DMS53 (cell line): Measurements from ENCODE around the gene UBD.

Experiments used
- DNase-seq: peaks from one replicate; lab custom pipeline; 2025; lab: John Stamatoyannopoulos, UW

Gene UBD

DNA sequence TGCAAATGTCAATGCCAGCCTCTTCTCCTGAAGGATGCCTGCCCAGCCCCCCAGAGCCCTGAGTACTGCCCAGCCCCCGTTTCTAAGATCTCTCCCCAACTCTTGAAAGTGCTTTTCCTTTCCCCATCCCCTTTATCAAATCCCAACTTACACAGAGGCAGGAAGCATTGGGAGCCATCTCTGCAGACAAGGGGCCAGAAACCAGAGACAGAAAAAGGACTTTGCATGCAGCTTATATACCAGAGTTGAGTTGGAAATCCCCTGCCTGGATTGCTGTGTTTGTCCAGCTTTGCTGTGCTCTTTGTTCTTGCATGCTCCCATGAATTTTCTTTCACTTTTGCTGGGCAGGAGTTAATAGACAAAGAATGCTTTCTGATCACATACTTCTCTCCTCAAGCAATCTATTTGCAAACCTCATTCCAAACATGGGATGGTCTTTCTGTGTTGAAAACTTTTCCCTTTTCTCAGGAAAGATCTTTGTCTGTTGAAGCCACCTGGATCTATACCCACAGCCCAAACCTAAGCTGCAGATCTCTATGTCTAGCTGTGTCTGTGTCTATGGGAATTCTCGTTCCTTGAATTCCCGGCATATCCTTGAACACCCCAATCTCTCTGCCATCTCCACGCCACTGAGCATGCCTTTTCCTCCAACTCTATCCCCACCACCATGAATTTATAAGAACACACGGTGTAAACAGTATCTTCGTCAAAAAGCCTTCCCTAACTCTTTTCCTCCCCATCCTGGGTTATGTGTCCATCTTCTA, at the start of gene UBD:
Gene UBD, minus strand, starts transcription at position 209 of the 764 bp plus-strand sequence. Its CDS starts 31 bp downstream, at position 178.
- DNase-seq: peak; percentile 71

DNA sequence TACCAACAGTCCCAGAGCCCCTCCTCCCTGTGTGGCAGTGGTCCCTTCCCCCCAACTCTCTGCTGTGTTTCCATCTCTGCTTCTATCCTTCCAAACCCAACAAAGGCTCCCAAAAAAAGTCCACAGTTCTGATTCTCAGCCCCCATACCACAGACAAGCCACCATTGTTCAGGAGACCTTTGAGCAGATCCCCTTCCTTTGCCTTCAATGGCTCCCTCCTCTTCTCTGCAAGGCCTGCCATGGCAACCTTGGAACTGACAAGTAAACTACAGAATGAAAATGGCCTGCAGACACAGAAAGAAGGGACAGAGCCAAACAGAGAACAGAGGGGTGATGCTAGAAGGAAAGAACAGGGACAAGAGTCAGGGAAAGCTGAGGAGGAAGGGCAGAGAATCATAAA, 48.6 kb upstream of the UBD start:
- no peak for DNase-seq

DNA sequence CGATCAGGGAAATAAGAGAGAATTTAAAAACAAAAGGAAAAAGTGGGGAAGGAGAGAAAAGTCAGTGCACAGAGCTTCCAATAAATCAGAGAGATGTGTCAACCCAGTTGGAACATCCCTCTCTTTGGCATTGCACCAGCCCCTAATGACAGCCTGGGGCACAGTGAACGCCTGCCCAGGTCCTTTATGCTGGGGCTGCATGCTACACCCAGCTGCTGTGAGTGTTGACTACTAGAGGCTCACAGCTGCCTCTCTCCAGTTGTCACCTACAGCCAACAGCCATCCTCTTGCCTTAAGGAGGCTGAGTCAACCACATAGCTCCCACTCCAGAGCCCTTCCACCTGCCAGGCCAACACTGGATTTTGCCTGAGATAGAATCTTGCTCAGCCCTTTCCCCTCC, 44.4 kb upstream of the UBD start:
- DNase-seq: peak; percentile 18

DNA sequence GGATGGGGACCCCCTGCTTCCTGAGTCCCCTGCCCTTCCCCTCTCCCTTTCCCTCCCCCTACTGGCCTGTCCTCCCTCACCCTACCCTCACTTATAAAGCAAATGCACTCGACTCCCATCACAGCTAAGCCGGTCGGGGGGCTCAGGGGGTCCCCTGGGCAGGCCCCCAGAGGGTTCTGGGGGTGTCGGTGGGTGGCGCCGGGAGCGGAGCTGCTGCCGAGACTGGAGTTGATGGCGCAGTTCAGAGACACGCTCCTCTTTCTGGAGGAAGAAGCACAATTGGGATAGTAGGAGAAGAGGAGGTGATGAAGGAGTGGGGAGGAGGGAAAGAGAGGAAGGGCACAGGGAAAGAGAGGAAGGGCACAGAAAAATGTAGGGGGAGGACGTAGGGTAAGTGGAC, 43.9 kb upstream of the UBD start:
- DNase-seq: no peak

DNA sequence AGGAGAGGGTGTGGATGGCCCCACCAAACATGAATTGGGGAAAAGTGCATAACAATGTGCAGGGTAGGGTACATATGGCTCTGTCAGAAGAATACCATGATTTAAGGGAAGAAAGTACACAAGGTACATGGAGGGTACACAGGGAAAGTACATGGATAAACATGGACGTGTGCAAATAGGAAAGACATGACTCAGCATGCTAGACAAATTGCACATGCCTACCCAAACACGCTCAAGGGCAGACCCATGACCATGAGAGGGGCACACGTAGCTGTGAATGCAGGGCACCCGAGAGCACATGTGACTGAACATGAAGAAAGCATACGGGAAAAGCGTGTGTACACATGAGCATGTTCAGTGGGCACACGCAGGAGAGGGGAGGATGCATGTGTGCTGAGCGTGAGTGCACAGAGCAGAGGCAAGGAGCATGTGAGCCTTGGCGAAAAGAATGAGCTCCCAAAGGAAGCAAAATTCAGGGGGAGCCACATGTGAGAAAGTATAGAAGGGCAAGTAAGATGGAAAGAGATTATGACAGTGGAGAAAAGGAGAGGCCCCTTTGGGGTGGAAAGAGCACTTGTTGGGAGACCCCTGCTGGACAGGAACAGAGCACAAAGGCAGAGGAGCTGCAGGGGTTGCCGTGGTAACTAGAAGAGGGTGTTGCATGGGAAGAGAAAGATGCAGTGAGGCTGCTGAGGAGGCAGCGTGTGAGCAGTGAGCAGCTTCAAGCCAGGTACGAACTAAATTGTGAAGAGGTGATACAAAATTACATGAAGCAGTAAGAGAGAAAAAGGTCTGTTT, 43.2 kb upstream of the UBD start:
- peak; percentile 45 for DNase-seq

DNA sequence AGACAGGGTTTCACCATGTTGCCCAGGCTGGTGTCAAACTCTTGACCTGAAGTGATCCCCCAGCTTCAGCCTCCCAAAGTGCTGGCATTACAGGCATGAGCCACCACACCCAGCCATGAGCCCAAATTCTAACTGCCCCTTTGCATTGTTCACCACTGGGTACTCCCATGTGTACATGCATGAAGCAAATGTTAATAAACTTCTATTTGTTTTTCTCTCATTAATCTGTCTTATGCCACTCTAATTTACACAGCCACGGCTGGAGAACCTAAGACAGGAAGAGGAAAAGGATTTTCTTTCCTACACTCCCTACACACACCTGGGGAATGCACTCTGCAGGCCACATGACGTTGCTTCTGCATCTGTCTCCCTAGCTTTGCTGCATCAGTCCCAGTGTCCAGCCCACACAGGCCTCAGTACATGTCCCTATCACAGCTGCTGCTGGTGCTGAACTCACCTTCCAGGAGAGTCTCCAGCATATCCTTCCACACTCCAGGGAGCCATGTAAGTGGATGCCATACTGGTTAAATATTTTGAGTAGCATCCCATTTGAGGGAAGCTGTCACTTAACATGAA, 38.7 kb upstream of the UBD start:
- DNase-seq: no peak

DNA sequence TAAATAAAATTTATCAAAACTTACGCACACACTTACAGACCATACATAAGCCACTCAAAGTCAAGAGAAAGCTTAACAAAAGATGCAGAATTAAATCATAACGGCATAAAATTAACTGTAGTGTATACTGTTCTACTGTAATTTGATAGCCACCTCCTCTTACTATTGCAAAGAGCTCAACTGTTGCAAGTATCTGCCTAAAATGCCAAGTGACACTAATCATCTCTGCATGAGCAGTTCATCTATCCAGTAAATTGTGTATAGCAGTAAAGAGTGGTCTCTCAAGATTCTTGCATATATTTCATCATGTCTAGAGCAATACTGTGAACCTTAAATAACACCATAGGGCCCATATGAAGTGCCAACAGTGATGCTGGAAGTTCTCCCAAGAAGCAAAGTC, 37.7 kb upstream of the UBD start:
- no peak for DNase-seq

DNA sequence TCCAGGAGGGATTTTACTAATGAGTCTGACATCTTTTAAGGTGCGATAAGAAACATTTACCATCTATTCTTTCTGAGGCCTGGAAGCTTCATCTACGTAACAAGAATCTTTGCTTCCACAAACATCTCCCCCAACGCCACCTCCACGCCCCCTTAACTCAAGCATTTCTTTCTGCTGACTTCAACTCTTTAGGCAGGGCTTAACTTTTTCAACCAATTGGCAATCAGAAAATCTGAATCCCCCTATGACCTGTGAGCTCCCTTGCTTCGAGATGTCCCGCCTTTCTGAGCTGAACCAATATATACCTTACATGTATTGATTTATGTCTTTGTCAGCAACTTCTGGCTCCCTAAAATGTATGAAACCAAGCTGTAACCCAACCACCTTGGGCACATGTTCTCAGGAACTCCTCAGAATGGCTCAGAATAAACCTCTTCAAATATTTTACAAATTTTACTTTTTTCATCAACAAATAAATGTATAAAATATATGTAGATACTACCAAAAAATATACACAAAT, 36.9 kb upstream of the UBD start:
- DNase-seq: no peak

DNA sequence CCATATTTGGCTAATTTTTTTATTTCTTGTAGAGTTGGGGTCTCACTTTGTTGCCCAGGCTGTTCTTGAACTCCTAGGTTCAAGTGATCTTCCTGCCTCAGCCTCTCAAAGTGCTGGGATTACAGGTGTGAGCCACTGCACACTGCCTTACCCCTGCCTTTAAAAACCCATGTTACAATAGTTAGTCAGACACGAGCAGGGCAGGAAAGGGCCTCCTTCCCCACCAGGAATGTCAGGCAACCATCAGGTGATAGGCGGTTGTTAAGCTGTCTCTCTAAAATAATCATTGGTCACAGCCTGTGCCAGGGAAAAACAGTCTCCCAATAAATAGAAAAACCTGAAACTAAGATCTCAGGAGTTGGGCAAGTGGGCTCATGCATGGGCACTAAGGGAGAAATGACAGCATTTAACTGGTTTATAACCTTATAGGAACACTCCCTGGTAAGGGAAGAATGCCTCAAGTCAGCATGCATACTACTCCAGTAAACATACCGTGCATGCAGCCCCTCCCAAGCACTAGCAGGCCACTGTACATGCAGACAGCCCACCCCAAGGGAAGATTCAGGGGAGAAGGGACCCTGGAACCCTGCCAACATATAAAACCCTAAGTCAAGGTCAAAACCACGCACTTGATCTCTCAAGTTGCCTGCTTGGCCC, 33.8 kb upstream of the UBD start:
- no peak for DNase-seq

DNA sequence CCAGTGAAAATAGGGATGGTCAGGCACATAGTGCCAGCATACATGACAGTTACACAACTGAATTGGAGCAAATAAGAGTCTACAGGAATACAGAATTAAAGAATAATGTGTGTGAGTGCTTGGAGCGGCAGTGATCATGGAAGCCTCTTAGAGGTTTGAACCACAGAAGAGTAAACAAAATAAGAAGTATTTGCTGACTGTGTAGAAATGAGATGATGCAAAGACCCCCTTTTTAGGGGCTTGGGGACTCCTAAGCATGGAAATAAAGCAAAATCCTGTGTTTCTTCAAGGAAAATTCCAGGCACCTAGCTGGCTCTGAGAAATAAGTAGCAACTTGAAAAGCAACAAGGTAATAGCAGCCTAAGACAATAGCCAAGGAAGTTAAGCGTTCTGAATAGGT, 32.1 kb upstream of the UBD start:
- no peak for DNase-seq

DNA sequence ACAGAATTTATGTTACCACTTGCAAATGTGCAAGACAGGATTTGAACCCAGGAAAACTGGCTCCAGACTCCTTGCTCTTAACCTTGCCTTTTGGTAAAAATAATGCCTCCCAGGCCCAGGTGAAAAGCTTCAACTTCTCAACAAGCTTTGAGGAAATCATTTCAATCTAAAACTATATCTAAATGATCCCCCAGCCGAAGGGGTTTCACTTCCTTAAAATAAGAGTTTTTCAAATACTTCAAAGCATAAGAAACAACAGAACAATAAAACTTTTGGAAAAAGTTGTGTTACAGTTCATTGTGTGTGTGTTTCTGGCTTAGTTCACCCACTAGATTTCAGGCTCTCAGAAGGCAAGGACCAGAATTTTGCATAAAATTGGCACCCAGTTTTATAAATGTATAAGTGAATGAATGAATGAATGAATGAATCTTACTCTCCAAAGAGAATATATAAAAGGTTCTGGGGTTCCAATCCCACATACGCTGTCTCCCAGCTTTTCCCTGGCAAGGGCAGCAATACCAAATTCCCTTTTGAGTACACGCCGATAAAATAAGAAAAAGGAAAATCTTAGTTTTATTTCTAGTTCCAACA, 30.8 kb upstream of the UBD start:
- DNase-seq: no peak

DNA sequence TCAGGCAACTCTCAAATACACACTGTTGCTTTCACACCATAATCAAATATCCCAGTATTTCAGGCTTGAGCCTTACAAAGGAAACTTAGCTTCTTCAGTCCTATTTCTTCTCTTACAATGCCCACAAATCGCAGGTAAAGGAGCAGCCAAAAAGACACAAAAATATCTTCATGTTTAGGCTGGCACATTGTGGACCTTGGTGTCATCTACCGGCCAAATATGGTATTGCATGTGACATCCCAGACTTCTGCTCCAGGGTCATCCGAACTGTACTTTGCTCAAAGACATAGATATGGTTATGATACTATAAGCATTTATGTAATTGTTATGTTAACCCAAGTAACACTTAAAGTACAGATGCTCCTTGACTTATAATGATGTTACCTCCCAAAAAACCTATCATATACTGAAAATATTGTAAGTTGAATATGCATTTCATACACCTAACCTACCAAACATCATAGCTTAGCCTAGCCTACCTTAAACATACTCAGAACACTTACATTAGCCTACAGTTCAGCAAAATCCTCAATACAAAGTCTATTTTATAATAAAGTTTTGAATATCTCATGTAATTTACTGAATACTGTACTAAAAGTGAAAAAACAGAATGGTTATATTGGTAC, 30.0 kb upstream of the UBD start:
- peak; percentile 68 for DNase-seq

DNA sequence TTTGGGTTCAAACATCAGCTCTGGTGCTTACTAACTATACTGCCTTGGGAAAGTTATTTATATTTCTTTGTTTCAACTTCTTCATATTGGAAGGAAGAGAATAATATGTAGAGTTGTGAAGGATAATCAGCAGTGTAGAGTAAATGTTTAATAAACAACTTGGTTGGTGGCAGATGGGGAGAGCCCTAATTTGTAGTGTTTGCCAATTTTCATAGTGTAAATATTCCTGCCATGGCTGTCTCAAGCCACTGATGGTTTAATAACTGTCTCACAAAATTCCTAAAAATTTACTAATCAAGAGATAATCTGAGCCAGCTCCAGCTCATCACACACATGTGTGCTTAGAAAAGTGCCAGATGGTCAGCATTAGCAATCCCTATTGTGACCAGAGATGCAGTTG, 25.3 kb upstream of the UBD start, which contains the start of gene OR2H2:
Gene OR2H2, plus strand, starts transcription at position 301 of the 400 bp plus-strand sequence. CDS start 2,824 bp downstream, outside the sequence.
- DNase-seq: no peak

DNA sequence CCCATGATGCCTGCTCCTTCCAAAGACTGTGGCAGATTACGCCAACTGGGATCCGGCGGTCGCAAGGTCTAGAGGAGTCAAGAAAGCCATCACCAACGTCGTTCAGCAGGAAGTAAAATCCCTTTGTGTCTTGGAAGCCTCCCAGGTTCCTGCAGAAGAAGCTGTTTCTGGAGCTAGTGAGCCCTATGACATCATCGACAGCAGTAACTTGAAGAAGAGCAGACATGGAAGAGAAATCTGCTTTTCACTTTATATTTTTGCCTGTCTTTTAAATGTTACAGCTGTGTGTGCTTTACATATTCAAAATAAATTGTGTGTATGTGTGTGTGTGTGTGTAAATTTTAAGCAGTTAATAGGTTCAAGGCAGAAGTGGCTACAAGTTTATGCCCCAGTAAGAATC, 18.0 kb upstream of the UBD start:
- no peak for DNase-seq

DNA sequence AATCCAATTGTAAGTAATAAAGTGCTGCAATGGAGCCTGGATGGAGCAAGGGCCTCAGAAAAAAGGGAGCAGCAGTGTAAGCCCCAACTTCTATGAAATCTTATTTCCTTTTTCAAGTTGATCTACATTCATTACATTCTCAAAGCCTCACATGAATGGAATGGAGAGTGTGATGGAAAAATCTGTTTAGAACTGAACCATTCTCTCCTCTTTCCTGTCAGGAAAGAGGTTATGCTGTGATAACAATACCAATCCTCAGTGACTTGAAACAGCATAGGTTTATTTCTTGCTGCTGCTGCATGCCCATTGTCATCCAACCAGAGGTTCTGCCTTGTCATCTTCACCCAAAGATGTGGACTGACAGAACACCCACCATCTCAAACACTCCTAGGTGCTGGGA, 16.5 kb upstream of the UBD start:
- DNase-seq: no peak

DNA sequence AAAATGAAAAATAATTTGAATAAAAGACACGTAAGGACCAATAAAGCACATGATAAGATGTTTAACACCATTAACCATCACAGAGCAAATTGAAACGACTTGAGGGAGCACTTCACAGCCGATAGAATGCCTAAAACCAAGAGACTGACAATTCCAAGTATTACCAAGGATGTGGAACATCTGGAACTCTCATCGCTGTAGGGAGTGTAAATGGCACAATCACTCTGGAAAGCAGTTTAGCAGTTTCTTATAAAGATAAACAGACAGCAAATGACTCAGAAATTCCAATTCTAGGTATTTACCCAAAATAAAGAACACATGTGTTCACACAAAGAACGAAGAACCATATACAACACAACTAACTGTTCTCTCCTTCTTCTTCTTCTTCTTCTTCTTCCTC, 8.5 kb upstream of the UBD start:
- no peak for DNase-seq

DNA sequence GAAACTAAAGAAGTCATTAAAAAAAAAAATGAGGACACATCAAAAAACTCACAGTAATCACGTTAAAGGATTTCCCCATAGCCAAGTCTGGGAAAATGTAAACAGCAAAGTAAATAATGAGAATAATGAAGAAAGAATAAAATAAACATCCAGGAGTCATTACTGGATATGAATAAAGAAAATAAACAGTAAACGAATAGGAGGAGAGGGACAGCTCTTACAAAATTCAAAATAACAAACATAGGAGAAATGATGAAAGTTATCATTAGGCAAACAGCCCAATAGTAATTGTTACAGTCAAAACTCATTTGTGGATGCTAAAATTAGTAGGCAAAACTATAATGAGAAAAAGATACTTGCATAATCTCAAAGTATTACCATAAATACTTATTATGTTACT, 8.0 kb upstream of the UBD start:
- DNase-seq: no peak

DNA sequence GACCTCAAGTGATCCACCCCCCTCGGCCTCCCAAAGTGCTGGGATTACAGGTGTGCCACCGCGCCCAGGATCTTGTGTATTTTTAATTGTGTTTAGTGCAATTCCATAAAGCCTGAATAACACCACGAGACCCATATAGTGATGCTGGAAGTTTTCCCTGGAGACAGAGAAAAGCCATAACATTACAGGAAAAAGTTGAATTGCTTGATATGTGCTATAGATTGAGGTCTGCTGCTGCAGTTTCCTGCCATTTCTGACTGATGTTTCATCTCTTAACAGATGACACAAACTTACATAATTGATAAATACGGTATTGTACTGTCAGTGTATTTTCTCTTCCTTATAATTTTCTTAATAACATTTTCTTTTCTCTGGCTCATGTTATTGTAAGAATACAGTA, 7.3 kb upstream of the UBD start:
- no peak for DNase-seq

DNA sequence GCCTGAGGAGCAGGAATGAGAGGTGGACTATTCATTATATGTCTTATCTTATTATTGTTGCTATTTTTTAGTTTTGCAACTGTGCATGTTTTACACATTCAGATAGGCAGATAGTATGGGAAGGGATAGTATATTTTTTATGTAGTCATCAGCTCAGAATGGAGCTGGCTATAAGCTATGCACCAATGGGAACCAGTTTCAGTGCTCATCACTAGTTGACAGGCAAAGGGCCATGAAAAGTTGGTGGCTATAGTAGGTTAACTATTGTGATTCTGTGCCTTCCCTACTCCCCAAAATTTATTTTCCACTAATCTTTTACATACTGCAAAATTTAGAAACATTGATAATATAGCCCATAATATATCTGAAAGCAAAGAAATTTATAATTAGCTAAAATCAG, 5.3 kb upstream of the UBD start:
- no peak for DNase-seq

DNA sequence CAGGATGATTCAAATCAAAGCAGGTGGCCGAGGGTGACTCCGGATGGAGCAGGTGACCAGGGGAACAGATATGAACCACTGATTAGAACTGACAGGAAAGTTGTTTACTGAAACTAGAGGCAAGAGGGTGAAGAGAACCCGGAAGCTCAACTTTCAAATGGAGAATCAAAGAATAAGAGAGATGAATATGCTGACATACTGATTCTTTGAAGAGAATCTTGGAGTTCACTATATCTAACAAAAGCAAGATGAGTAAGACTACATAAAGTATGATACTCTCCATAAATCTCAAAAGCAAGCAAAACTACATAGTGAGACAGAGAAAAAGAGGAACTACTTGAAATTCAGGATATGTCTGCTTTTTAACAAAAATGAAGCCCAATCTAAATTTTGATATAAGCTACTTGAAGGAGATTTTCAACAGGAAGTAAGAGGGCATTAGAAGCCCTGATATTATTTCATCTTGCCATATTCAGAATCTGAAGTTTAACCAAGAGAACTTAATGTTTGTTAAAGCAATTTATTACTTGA, 4.0 kb upstream of the UBD start:
- peak; percentile 42 for DNase-seq

DNA sequence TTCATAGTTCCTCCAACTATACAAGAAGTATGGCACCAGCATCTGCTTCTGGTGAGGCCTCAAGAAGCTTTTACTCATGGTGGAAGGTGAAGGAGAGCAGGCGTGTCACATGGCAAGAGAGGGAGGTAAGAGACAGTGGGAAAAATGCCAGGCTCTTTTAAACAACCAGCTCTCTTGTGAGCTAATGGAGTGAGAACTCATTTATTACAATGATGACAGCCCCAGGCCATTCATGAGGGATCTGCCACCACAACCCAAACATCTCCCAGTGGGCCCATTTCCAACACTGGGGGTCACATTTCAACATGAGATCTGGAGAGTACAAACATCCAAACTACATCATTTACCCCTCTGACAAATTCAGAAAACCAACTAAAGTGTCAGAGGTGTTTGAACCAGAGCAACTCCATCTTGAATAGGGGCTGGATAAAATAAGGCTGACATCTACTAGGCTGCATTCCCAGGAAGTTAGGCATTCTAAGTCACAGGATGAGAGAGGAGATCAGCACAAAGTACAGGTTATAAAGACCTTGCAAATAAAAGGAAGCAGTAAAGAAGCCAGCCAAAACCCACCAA, 2.2 kb upstream of the UBD start:
- DNase-seq: no peak
